Ishikawa (cell line): ENCODE data around the gene TRPV4.
A peak's percentile ranks its signal among the peaks of the same experiment; 100 is the strongest.

ENCODE experiments used
- CREB1 ChIP-seq: IDR thresholded peaks from 2 replicates; pipeline ENCODE4 v1.6.1; 2012; ENCODE audit warnings: low read depth
- EP300 ChIP-seq: IDR thresholded peaks from 2 replicates; pipeline ENCODE4 v1.6.1; 2012; ENCODE audit warnings: borderline replicate concordance
- MAX ChIP-seq: IDR thresholded peaks from 2 replicates; pipeline ENCODE4 v1.6.1; 2012
- RAD21 ChIP-seq: IDR thresholded peaks from 2 replicates; pipeline ENCODE4 v1.6.1; 2012; ENCODE audit warnings: low read depth
- TAF1 ChIP-seq: IDR thresholded peaks from 2 replicates; pipeline ENCODE4 v1.6.1; 2012; ENCODE audit warnings: low read depth, mild to moderate bottlenecking

- TF ChIP-seq MAX: no peak
- TF ChIP-seq CREB1: no peak
- peak; percentile 32; the same call in 1 of the 2 replicates for TF ChIP-seq RAD21
- TF ChIP-seq EP300: no peak
- TF ChIP-seq TAF1: no peak
Measured at GRCh38 chr12:109771746-109772621, 61.2 kb downstream of the TRPV4 start.
